Right renal cortex interstitium (tissue), 3 donors: Measurements from ENCODE around the gene PFKFB2. TPM values are rescaled to one million over a fixed set of nuclear protein-coding genes. Genes with fewer than 3 reads are reported as not detected.

Experiments
- DNase-seq, 3 donors: peaks; one replicate each; pipeline ENCODE4 v3.0.0-alpha.2; 2013; ENCODE audit warnings: low read depth in 3 of 3, low spot score in 2 of 3
- polyA plus RNA-seq, 3 donors: library from polyadenylated mRNA; unstranded; fragments of 120-200 nt; gene quantifications; one replicate each; pipeline ENCODE4 v1.2.1, GENCODE V29; 2013; ENCODE audit not compliant: insufficient read length in 3 of 3

The PFKFB2 gene
- polyA plus RNA-seq, 3 donors: 15.1 to 17.0 (median 15.4) TPM

- DNase-seq: no peak
Observed at GRCh38 chr1:207060596-207060995, 7.5 kb downstream of the PFKFB2 start.

GRCh38 chr1:207062058-207062457 lies 9.0 kb downstream of the PFKFB2 start:
- DNase-seq: no peak

- DNase-seq: no peak
Observed at GRCh38 chr1:207063014-207063413, 9.9 kb downstream of the PFKFB2 start.

GRCh38 chr1:207064561-207064960 lies 11.5 kb downstream of the PFKFB2 start:
- no peak for DNase-seq

GRCh38 chr1:207067185-207067584 lies 14.1 kb downstream of the PFKFB2 start:
- DNase-seq: no peak

- DNase-seq: no peak
Observed at GRCh38 chr1:207067665-207068064, 14.6 kb downstream of the PFKFB2 start.

GRCh38 chr1:207069061-207069460 lies 16.0 kb downstream of the PFKFB2 start:
- DNase-seq: no peak

- no peak for DNase-seq
Observed at GRCh38 chr1:207069858-207070506, 16.9 kb downstream of the PFKFB2 start.

GRCh38 chr1:207070811-207071210 lies 17.7 kb downstream of the PFKFB2 start:
- no peak for DNase-seq

- no peak for DNase-seq
Observed at GRCh38 chr1:207071426-207071825, 18.4 kb downstream of the PFKFB2 start.

GRCh38 chr1:207072233-207072632 lies 19.2 kb downstream of the PFKFB2 start:
- DNase-seq: no peak

- DNase-seq: no peak
Observed at GRCh38 chr1:207073906-207074820, 21.1 kb downstream of the PFKFB2 start.

GRCh38 chr1:207076181-207076955 lies 23.3 kb downstream of the PFKFB2 start:
- no peak for DNase-seq

GRCh38 chr1:207077012-207077411 lies 23.9 kb downstream of the PFKFB2 start:
- no peak for DNase-seq

GRCh38 chr1:207077470-207078377 lies 24.6 kb downstream of the PFKFB2 start:
- peak in 2 of 3 donors; percentile 67 to 70 for DNase-seq

GRCh38 chr1:207078578-207079132 lies 25.6 kb downstream of the PFKFB2 start:
- no peak for DNase-seq

GRCh38 chr1:207079706-207080241 lies 26.7 kb downstream of the PFKFB2 start:
- no peak for DNase-seq

- no peak for DNase-seq
Observed at GRCh38 chr1:207081088-207081487, 28.0 kb downstream of the PFKFB2 start.

- no peak for DNase-seq
Observed at GRCh38 chr1:207081806-207082205, 28.7 kb downstream of the PFKFB2 start.

- no peak for DNase-seq
Observed at GRCh38 chr1:207084232-207084631, 31.2 kb downstream of the PFKFB2 start.
